Activated T-helper 17 cell treated with anti-CD3 and anti-CD28 coated beads, Interleukin-2, amount 50 U/mL, for 72 hours (primary cell): ENCODE results near the gene TTLL5. TPM values are rescaled to one million over a fixed set of nuclear protein-coding genes. Genes with fewer than 3 reads are reported as not detected.
A peak's percentile ranks its signal among the peaks of the same experiment; 100 is the strongest.

Experiments used
- ATAC-seq: fragments of 150-1000 bp; cut with Tn5 transposase; replicated peaks from 2 replicates; pipeline ENCODE4 v1.10.0; 2021; ENCODE audit warnings: mild to moderate bottlenecking, moderate library complexity
- H3K27ac Mint-ChIP-seq: one replicate; pipeline ENCODE4 v1.8.0; 2022; ENCODE audit warnings: mixed read lengths
- H3K27me3 Mint-ChIP-seq: one replicate; pipeline ENCODE4 v1.8.0; 2022; ENCODE audit warnings: mixed read lengths
- H3K36me3 Mint-ChIP-seq: one replicate; pipeline ENCODE4 v1.8.0; 2022; ENCODE audit warnings: low read depth, mild to moderate bottlenecking, mixed read lengths
- H3K4me1 Mint-ChIP-seq: one replicate; pipeline ENCODE4 v1.8.0; 2022; ENCODE audit warnings: mixed read lengths
- H3K4me3 Mint-ChIP-seq: one replicate; pipeline ENCODE4 v1.8.0; 2022; ENCODE audit warnings: mild to moderate bottlenecking, mixed read lengths
- H3K9me3 Mint-ChIP-seq: one replicate; pipeline ENCODE4 v1.8.0; 2022; ENCODE audit warnings: mixed read lengths
- total RNA-seq, 2 donors: library from RNA; stranded (reverse); gene quantifications; one replicate each; pipeline ENCODE4 v1.2.3, GENCODE V29; 2022

Gene TTLL5
- total RNA-seq, 2 donors from 2014 or later = 24.6 to 36.3 TPM

DNA sequence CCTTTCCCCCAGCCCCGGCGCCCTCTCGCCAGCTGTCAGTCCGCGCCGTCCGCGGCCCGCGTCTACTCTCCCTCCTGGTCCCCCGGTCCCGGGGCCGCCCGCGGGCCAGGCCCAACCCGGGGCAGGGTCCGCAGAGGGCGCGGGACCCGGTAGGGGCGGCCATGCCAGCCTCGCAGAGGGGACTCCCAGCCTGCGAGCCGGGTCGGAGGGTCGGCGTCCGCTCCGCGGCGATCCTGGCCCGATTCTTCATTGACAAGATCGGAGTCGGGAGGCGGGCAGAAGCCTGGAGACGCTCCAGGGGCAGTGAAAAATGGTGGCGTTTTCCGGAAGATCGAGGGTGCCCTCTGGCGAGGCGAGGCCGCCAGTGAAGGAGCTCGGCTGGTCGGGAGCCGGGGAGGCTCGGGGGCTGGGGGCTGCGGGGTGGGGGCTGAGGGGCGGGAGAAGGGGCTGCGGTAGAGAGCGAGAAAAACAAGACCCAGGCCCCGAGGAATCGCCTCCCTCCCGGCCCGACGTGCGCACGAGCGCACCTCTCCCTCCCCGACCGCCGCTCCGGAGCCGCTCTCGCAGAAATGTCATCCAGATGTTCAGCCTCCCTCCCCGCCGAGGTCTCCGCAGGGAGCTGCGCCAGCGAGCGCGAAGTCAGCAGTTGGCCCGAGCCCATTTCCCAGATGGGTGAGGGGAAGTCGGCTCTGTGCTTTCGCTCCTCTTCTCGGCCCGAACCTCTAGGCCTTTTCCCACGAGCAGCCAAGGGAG is 321.4 kb downstream of the TTLL5 start:
- Mint-ChIP-seq H3K4me1 (peaks cover 30% of the 10 kb centered on the region), H3K9me3 (no peaks in the 10 kb centered on the region), H3K36me3 (no peaks in the 10 kb centered on the region), H3K27me3 (no peaks in the 10 kb centered on the region), H3K27ac (peak overlapping the region; percentile 91), H3K4me3 (peak overlapping the region; percentile 95)
- peak; percentile 77 for ATAC-seq

DNA sequence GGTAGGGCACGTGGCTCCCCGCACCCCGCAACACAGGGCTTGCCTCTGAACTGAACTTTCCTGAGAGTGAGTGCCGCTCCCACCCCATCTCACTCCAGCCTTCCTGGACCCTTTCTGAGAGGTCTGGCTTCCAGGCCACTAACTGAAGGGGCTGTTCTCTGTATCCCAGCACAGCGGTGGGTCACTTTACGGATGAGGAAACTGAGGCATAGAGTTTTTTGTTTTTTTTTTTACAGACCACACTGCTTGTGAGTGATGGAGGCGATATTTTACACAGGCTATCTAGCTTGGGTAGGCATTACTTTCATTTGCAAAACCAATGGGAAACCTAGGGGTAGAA is 321.9 kb downstream of the TTLL5 start:
- peak overlapping the region; percentile 95 for H3K4me3 Mint-ChIP-seq
- H3K4me1 Mint-ChIP-seq = peaks cover 30% of the 10 kb centered on the region
- peak overlapping the region; percentile 66 for H3K27ac Mint-ChIP-seq
- no peaks in the 10 kb centered on the region for H3K27me3 Mint-ChIP-seq
- no peaks in the 10 kb centered on the region for H3K36me3 Mint-ChIP-seq
- no peaks in the 10 kb centered on the region for H3K9me3 Mint-ChIP-seq
- no peak for ATAC-seq

DNA sequence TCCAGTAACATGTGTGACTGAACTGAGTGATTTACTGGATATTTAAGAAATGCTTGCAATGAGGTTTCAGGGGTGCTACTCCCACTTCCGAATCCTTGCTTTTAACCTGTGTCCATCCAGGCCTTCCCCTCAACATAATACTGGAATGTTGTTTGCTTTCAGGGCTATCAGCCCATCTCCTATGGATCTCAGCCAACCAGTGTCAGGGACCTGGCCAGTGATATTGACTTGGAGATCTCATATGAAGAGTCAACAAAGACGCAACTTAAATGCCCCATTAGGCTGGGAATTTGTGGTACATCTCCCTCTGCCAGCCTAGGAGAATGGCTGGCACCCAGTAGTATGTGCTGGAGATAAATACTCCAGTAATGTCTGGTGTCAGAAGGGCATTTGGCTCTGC is 323.6 kb downstream of the TTLL5 start:
- no peak for ATAC-seq
- peaks cover 24% of the 10 kb centered on the region for H3K4me1 Mint-ChIP-seq
- H3K9me3 Mint-ChIP-seq = no peaks in the 10 kb centered on the region
- no peaks in the 10 kb centered on the region for H3K36me3 Mint-ChIP-seq
- no peak overlapping the region for H3K27ac Mint-ChIP-seq
- no peaks in the 10 kb centered on the region for H3K27me3 Mint-ChIP-seq
- peak overlapping the region; percentile 89 for H3K4me3 Mint-ChIP-seq

- no peaks in the 10 kb centered on the region for H3K9me3 Mint-ChIP-seq
- H3K4me3 Mint-ChIP-seq = peak within 1 kb of the TSS; percentile 89
- peak; percentile 76 for ATAC-seq
Observed at GRCh38 chr14:75985618-75986438, 324.8 kb downstream of the TTLL5 start, which contains the start of gene IFT43. IFT43 (plus strand) TSS chr14:75985763; CDS start chr14:75985787, 24 bp downstream.

GRCh38 chr14:75986439-75986765 is 325.4 kb downstream of the TTLL5 start:
- peaks cover 14% of the 10 kb centered on the region for H3K4me1 Mint-ChIP-seq
- peak overlapping the region; percentile 87 for H3K27ac Mint-ChIP-seq
- H3K9me3 Mint-ChIP-seq = no peaks in the 10 kb centered on the region
- ATAC-seq = no peak
- H3K4me3 Mint-ChIP-seq = peak overlapping the region; percentile 89
- H3K36me3 Mint-ChIP-seq = no peaks in the 10 kb centered on the region
- H3K27me3 Mint-ChIP-seq = no peaks in the 10 kb centered on the region

More at GRCh38 chr14:75985618-75986438, 324.8 kb downstream of the TTLL5 start, which contains the start of gene IFT43:
- Mint-ChIP-seq H3K4me1 (peaks cover 18% of the 10 kb centered on the region), H3K27me3 (no peaks in the 10 kb centered on the region), H3K36me3 (no peaks in the 10 kb centered on the region), H3K27ac (peak within 1 kb of the TSS; percentile 87)

GRCh38 chr14:75987201-75987970 is 326.3 kb downstream of the TTLL5 start:
- no peak for ATAC-seq
- Mint-ChIP-seq H3K9me3 (no peaks in the 10 kb centered on the region), H3K27ac (peak overlapping the region; percentile 87), H3K4me3 (no peak overlapping the region), H3K4me1 (peaks cover 7% of the 10 kb centered on the region), H3K36me3 (no peaks in the 10 kb centered on the region), H3K27me3 (no peaks in the 10 kb centered on the region)

DNA sequence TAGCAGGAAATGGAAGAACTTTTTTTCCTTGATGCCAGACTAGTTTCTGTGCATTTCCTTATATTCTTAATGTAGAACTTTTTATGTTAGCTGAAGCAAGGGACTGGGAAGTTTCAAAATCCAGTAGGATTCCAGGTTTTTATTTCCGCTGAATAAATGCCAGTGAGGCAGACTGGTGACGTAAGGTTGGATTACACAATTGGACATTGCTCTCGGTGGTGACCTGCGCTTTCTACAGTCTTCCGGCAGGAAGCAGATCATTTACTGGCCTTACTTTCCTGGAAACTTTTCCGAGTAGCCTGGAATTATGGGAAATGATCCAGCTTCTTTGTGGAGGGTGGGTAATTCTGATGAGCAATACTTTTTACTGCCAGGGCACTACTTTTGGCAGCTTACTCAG is 328.1 kb downstream of the TTLL5 start:
- Mint-ChIP-seq H3K36me3 (peaks cover 6% of the 10 kb centered on the region), H3K4me3 (no peak overlapping the region), H3K27ac (no peak overlapping the region), H3K9me3 (no peaks in the 10 kb centered on the region), H3K27me3 (no peaks in the 10 kb centered on the region), H3K4me1 (peaks cover 7% of the 10 kb centered on the region)
- ATAC-seq = no peak

DNA sequence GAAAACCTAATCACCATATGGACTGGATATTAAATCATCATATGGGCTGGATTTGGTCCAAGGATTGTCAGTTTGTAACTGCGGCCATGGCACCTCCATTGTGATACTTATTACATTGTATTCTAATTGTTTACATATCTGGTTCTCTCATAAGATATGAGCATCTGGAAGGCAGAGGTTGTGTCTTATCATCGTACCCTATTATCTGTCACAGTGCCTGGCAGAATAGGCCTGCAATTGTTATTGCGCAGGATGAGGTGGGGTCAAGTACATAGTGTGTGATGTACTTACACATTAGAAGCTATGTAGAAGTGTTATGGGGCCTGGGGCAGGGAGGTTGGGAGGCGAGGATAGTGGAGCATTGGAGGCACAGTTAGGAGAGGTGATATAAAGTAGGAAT is 329.3 kb downstream of the TTLL5 start:
- Mint-ChIP-seq H3K4me1 (peaks cover 7% of the 10 kb centered on the region), H3K27me3 (no peaks in the 10 kb centered on the region), H3K4me3 (no peak overlapping the region), H3K9me3 (no peaks in the 10 kb centered on the region), H3K36me3 (peaks cover 10% of the 10 kb centered on the region), H3K27ac (no peak overlapping the region)
- no peak for ATAC-seq

DNA sequence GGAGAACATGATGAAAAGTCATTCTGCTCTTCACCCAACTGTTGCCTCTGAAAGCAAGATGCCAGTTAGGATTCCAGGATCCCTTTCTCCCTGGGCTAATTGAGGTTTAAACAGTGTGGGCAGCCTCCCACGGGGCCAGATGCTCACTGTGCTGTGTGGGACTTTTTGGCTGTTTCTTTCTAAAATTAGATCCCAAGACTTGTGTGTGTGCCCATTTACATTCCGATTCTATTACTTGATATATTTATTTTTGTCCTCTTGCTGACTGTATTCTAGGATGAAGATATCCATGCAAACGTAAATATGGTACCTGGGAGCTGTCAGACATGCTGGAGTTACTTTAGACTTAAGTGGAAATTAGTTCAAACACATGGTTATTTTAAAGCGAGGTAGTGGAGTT is 330.7 kb downstream of the TTLL5 start:
- Mint-ChIP-seq H3K27ac (no peak overlapping the region), H3K36me3 (peaks cover 24% of the 10 kb centered on the region), H3K27me3 (no peaks in the 10 kb centered on the region), H3K9me3 (no peaks in the 10 kb centered on the region), H3K4me3 (no peak overlapping the region), H3K4me1 (peaks cover under 1% of the 10 kb centered on the region)
- ATAC-seq = no peak

- peaks cover 40% of the 10 kb centered on the region for H3K36me3 Mint-ChIP-seq
- no peaks in the 10 kb centered on the region for H3K4me1 Mint-ChIP-seq
- no peaks in the 10 kb centered on the region for H3K27me3 Mint-ChIP-seq
- H3K27ac Mint-ChIP-seq = peak overlapping the region; percentile 13
- H3K4me3 Mint-ChIP-seq = no peak overlapping the region
- peak; percentile 79 for ATAC-seq
- H3K9me3 Mint-ChIP-seq = no peaks in the 10 kb centered on the region
Observed at GRCh38 chr14:75993567-75994041, 332.6 kb downstream of the TTLL5 start.

DNA sequence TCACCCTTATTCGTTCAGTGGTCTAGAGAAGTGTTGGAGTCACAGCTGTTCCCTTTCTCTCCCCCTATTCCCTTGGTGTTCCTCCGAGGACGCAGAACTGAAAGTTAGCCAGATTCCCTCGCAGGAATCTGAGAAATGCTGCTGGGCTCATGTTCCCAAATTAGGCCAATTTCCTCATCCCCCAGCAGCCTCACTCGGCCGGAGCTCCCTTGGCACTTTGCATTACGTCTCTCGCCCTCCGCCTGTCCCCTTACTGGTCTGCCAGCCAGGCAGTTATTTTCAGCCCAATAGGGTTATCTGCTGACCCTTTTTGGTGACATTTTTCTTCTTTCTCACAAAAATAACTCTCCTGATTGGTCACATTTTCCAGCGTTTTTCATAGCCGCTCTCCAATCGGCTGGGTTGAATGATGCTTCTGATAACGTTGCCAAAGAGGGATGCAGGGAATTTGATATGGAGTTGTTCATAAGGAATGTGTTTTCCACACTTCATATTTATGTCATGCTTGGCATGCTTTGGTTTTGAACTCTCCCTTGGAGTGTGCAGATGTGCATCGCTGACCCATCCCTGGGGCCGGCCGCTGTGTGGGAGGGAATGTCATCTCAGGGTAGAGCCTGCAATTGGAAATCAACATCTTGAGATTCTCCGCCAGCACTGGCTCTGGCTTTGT is 334.5 kb downstream of the TTLL5 start:
- no peaks in the 10 kb centered on the region for H3K27me3 Mint-ChIP-seq
- H3K4me1 Mint-ChIP-seq = no peaks in the 10 kb centered on the region
- H3K36me3 Mint-ChIP-seq = peaks cover 50% of the 10 kb centered on the region
- H3K9me3 Mint-ChIP-seq = no peaks in the 10 kb centered on the region
- H3K4me3 Mint-ChIP-seq = no peak overlapping the region
- no peak for ATAC-seq
- no peak overlapping the region for H3K27ac Mint-ChIP-seq

- Mint-ChIP-seq H3K4me3 (no peak overlapping the region), H3K4me1 (no peaks in the 10 kb centered on the region), H3K9me3 (no peaks in the 10 kb centered on the region), H3K27ac (no peak overlapping the region), H3K27me3 (no peaks in the 10 kb centered on the region), H3K36me3 (peaks cover 60% of the 10 kb centered on the region)
- no peak for ATAC-seq
Observed at GRCh38 chr14:75996488-75996887, 335.4 kb downstream of the TTLL5 start.

- H3K27me3 Mint-ChIP-seq = no peaks in the 10 kb centered on the region
- H3K36me3 Mint-ChIP-seq = peaks cover 70% of the 10 kb centered on the region
- no peak for ATAC-seq
- peaks cover 7% of the 10 kb centered on the region for H3K9me3 Mint-ChIP-seq
- no peaks in the 10 kb centered on the region for H3K4me1 Mint-ChIP-seq
- H3K4me3 Mint-ChIP-seq = no peak overlapping the region
- H3K27ac Mint-ChIP-seq = no peak overlapping the region
Observed at GRCh38 chr14:75999511-76000190, 338.6 kb downstream of the TTLL5 start.
